Fibroblast of lung (primary cell): Measurements from ENCODE around the gene POU2F1.

Experiments used
- CTCF ChIP-seq, 2 donors: IDR thresholded peaks in 1 of 2; conservative IDR thresholded peaks in 1 of 2; 1 replicate in 1 of 2; 2 replicates in 1 of 2; pipeline ENCODE4 v1.5.1; 2011 to 2012; ENCODE audit warnings: low read length in 2 of 2, control low read depth in 1 of 2, inconsistent platforms in 1 of 2, low read depth in 1 of 2, mild to moderate bottlenecking in 1 of 2
- EZH2 ChIP-seq: IDR thresholded peaks from 2 replicates; pipeline ENCODE4 v1.5.1; 2012; ENCODE audit warnings: low read length, control low read depth, mild to moderate bottlenecking; ENCODE audit errors: missing control alignments

DNA sequence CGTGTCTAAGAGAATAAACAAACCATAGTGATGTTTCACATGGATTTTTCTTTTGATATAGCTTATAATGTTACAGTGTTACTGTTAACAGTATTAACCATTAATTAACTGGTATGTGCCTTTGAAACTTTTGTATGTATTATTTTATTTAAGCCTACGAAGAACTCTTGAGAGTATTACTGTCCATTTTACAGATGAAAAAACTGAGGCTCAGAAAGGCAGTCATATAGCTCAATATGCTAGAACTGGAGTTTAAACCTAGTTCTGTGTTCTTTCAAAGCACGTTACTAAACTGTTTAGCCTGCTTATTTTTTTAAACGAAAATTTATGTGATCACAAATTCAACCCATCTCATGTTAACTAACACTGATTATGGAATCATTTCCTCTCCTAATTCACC lies 83.5 kb downstream of the POU2F1 start:
- TF ChIP-seq CTCF (conservative IDR thresholded peaks at IDR 0.05 in 1 of 2, IDR thresholded peaks at IDR 0.05 in 1 of 2; ENCODE audit: low read depth in 1 of 2, low read length in 2 of 2): no peak
- TF ChIP-seq EZH2: no peak
